ENCODE measurements around the gene PSMB11.

PSMB11 gene

DNA sequence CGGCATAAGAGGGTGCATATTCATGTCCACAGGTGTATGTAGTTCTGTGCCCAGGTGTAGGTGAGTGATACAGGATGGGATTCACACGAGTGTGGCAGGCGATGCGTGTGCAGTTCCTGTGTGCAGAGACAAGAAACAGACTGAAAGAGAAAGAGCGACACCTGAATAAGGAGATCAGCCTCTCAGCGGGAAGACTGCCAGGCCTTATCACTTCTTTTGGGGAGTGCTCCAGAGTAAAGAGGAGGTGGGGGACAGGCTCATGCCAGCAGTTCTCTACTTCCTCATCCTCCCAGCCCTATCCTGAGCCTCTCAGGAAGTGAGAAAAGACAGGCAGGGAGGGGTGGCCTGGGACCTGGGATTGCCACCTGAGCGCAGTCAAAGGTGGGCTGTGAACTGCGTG is 2.8 kb downstream of the PSMB11 start:
- DNase-seq = no peak

GRCh38 chr14:23045419-23046357 is 3.7 kb downstream of the PSMB11 start:
- DNase-seq = no peak

GRCh38 chr14:23047034-23047634 is 5.1 kb downstream of the PSMB11 start:
- DNase-seq = no peak

GRCh38 chr14:23047751-23048693 is 6.0 kb downstream of the PSMB11 start:
- DNase-seq = no peak

GRCh38 chr14:23049011-23049410 is 7.0 kb downstream of the PSMB11 start:
- no peak for DNase-seq

DNA sequence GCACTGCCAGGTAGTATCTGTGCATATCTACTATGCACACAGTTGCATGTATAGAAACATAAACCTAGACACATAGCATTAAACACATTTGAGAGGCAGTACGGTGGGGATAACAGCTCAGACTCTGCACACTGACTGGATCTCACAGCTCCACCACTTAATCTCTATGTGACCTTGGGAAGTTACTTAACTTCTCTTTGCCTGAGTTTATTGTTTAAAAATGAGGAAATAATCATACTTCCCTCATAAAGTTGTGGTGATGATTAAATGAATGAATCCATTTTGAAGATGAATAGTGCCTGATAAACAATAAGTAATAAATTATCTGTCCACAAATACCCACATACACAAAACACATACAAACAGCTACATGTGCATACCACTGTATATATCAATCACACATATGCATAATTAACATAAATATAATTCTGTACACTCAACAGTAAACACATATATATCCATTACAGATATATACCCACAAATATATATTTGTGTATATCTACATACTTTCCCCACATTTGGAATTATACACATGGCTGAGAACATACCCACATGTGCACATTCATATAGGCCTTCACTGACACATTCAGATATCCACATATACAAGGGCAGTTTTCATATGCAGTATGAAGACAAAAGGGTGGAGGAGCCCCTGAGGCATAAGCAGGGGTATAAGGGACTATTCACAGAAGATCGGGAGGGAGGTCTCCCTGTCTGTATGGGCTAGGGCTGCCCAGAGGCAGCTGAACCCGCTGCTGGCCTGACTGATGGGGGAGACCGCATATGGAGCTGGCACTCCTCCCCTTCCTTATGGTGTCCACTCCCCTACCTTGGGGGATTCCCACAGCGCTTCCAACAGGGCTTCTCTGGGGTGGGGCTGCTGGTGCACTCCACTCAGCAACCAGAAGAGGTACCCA is 9.4 kb downstream of the PSMB11 start:
- DNase-seq = no peak

GRCh38 chr14:23052182-23052623 is 10.2 kb downstream of the PSMB11 start:
- no peak for DNase-seq

GRCh38 chr14:23052671-23053070 is 10.7 kb downstream of the PSMB11 start:
- no peak for DNase-seq

DNA sequence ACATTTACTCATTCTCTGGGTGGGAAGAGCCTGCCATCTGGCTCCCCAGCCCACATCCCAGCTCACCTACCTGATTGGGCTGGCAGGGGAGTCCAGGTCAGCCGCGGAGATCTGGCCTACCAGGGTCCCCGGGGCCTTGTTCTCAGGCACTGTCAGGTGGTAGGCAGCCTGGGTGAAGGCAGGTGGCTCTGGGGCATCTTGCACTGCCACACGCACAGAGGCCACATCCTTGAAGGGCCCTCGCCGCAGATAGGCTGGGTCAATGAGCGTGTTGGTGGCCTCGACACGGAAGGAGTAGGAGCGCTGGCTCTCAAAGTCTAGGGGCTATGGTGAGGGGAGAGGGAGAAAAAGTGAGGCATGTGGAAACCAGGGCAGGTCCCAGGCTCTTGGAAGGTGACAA is 11.4 kb downstream of the PSMB11 start:
- no peak for DNase-seq

- no peak for DNase-seq
Observed at GRCh38 chr14:23054000-23054811, 12.2 kb downstream of the PSMB11 start.

GRCh38 chr14:23055147-23055550 is 13.1 kb downstream of the PSMB11 start:
- no peak for DNase-seq

DNA sequence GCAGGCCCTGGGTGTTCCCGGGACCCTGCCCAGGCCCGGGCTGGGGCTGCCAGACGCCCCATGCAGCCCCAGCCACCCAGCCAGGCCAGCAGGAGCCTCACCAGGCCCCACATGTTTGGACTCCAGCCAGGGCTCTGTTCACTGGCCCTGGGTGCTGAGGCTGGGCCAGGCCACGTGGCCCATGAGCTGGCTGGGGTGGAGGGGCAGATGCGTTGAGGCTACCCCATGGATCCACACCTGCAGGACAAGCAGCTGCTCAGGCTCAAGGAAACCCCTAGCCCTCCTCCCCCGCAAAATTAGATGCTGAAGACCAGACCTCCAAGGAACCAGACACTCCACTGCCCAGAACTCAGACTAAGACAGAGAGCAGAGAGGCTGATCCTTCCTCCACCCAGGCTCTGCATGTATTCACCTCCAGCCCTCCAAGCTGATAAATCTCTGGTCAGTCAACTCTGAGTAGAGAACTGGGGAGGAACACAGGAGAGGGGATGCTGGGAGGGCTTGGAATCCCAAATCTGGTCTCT is 13.7 kb downstream of the PSMB11 start:
- DNase-seq = no peak

DNA sequence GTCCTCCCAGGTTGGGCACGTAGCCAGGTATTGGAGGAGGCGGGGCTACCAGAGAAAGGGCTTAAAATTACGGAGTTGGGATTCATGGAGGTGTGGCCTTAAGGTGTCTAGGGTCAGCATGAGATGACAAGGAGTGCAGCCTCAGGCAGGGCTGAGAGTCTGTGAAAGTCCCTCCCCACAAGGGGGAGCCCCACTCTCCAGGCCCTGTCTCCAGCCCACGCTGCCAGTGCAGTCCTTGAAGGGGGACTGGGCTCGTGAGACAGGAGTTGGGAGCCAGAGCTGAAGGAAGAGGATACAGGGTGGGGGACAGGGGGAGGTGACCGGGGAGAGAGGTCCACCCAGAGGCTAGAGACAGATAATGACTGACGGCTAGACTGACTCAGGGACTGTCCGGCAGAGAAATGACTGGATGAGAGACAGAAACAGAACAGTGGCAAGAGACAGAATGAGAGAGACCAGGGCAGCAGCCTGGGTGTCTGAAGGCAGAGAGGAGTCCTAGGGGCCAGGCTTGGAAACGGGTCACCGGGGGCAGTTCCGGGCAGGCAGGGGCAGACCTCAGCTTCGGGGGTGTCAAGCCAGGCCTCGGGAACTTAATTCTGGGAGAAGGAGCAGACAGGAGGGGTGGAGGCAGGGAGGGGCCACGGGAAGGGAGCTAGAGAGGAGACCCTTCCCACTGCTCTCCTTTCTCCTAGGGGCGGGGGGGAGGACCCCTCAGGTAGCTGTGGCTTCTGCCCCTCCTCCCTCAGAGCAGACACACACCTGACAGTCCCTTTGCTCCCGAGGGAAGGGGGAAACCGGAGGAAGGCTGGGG is 14.3 kb downstream of the PSMB11 start:
- no peak for DNase-seq

DNA sequence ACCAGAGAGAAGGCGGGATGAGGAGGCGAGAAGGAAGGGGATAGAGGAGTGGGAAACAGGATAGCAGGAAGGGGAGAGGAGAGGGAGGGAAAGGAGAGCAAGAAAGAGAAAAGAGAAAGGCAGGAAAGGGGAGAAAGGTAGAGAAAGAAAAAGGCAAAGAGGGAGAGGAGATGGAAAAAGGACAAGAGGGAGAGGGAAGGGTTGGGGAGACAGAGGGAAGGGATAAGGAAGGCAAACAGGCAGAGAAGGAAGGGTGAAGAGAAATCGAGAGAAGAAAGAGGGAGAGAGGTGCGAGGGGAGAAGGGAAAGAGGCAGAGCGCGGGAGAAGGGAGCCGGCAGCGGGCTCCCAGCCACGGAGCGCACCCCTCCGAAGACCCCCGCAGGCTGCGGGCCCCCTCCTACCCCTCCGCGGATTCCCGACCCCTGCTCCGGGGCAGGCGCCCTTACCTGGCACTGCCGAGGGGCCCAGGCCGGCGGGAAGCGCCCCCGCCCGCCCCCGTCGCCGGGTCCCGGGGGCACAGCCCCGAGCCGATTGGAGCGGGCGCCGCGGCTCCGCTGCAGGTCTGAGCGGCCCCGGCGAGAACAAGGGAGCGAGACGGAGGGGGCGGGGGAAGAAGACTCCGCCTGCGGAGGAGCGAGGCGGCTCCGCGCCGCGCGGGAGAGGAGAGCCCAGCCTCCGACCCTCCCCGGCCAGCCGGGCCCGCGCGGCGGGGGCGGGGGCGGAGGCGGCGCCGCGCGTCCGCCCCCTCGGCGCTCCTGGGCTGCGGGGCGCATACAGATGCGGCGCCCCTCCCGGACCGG is 15.1 kb downstream of the PSMB11 start, which contains the start of gene CDH24:
CDH24 (minus strand) TSS at position 565 of the 801 bp plus-strand sequence. CDS start 1,787 bp downstream, outside the sequence.
- DNase-seq = no peak

GRCh38 chr14:23057757-23058653 is 16.0 kb downstream of the PSMB11 start:
- DNase-seq = no peak

DNA sequence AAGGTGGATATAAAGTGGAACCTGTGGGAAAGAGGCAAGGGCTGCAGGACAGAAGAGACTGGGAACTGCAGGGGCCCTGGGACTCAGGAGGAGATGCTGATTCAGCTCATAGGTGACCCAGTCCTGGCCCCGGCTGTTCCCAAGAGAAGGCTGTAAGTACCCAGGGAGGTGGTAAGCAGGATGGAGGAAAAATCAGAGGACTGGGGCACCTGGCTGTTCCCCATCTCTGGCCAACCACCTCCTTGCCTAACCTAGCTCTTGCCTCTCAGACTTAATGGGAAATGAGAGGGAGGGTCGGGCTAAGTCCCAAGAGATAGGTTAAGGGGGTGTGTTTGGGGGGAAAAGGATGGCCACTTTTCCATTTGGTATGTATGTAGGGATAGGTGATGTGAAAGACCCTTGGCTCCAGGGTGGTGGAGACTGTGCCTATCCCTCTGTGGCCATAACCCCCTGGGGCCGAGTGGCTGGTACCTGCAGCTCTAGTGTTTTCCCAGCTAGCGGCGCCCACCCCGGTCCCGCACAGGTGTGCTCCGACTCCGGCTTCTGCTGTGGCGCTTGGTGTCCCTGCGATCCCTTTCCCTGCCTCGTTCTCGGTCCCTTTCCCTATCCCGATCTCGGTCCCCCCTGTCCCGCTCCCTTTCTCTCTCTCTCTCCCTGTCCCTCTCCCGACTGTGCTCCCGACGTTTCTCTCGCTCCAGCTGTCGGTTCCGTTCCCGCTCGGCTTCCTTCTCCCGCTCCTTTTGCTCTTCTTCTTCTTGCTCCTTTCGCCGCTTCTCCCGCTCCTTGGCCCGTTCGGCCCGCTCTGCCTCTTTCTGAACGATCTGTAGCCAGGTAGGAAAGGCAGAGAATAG is 16.9 kb downstream of the PSMB11 start:
- DNase-seq = no peak
